ENCODE measurements around the gene CTNNA3. TPM values are rescaled to one million over a fixed set of nuclear protein-coding genes. Genes with fewer than 3 reads are reported as not detected.

Gene CTNNA3
- total and polyA plus RNA-seq, 2 donors (not counting 3 experiments of a cell fraction or from before 2014, with no cell fraction given) = not detected

DNA sequence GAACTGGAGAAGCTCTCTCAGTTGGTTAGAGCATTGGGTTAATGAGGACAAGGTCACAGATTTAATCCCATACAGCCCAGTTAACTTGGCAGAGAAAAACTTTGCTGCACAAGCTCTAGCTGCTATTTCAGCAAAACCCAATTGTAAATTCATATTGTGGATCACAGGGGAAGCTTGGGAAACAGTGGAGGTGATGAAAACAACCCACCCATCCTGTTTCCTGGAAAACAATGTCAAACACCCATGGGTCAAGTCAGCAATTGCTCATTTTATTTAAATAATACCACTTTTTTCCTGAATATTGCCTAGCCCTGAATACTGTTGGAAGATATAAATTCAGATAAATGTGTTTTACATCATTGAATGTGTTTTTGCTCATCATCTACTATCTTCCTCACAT is 1670.8 kb downstream of the CTNNA3 start:
- no peak overlapping the region for H3K27ac ChIP-seq (ENCODE audit: insufficient read depth, low read depth, low read length)
- TF ChIP-seq, protein P1, sequence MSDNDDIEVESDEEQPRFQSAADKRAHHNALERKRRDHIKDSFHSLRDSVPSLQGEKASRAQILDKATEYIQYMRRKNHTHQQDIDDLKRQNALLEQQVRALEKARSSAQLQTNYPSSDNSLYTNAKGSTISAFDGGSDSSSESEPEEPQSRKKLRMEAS (IDR thresholded peaks at IDR 0.05; ENCODE audit: insufficient read depth, insufficient read length) = no peak
- TF ChIP-seq POLR2AphosphoS5 (IDR thresholded peaks at IDR 0.05; ENCODE audit: insufficient read depth, low read depth, low read length) (no peak), POLR2A (IDR thresholded peaks at IDR 0.05; ENCODE audit: low read depth, low read length) (no peak), GATA2 (IDR thresholded peaks at IDR 0.05; ENCODE audit: insufficient read depth, insufficient read length, low read depth, low read length) (no peak), JUN (IDR thresholded peaks at IDR 0.05; ENCODE audit: borderline replicate concordance, insufficient read depth, insufficient read length, low read depth) (no peak), MYC (IDR thresholded peaks at IDR 0.05; ENCODE audit: low read depth, low read length) (no peak), FOS (IDR thresholded peaks at IDR 0.05; ENCODE audit: borderline replicate concordance, insufficient read depth, low read length) (no peak), EZH2 (IDR thresholded peaks at IDR 0.05; ENCODE audit: borderline replicate concordance, low read depth, low read length, severe bottlenecking) (no peak)
- TF ChIP-seq, protein P2, sequence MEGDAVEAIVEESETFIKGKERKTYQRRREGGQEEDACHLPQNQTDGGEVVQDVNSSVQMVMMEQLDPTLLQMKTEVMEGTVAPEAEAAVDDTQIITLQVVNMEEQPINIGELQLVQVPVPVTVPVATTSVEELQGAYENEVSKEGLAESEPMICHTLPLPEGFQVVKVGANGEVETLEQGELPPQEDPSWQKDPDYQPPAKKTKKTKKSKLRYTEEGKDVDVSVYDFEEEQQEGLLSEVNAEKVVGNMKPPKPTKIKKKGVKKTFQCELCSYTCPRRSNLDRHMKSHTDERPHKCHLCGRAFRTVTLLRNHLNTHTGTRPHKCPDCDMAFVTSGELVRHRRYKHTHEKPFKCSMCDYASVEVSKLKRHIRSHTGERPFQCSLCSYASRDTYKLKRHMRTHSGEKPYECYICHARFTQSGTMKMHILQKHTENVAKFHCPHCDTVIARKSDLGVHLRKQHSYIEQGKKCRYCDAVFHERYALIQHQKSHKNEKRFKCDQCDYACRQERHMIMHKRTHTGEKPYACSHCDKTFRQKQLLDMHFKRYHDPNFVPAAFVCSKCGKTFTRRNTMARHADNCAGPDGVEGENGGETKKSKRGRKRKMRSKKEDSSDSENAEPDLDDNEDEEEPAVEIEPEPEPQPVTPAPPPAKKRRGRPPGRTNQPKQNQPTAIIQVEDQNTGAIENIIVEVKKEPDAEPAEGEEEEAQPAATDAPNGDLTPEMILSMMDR (IDR thresholded peaks at IDR 0.05; ENCODE audit: extremely low read depth in 1 of 2, insufficient read depth in 1 of 2, low read depth in 1 of 2, low read length in 2 of 2) = no peak
- no peak overlapping the region for H3K9ac ChIP-seq (replicated peaks; ENCODE audit: extremely low read depth, insufficient read depth, low read length)
- no peaks in the 10 kb centered on the region for H3K27me3 ChIP-seq (ENCODE audit: control insufficient read depth in 2 of 2, insufficient read depth in 2 of 2, low read length in 2 of 2)
- BruUV-seq (replicated peaks) = no TSS peak
- H3K9me1 ChIP-seq (replicated peaks; ENCODE audit: control insufficient read depth, extremely low read depth, insufficient read depth, low read length) = no peaks in the 10 kb centered on the region
- ChIA-PET POLR2A (no interaction called here), CTCF (no interaction called here)
- intact Hi-C loops (cut with micrococcal nuclease) = no loop called here
- H2AFZ ChIP-seq (ENCODE audit: low read depth, low read length) = no peak overlapping the region
- no peaks in the 10 kb centered on the region for H3K79me2 ChIP-seq (ENCODE audit: control insufficient read depth, insufficient read depth, low read length)
- no peaks in the 10 kb centered on the region for H3K9me3 ChIP-seq (replicated peaks; ENCODE audit: control insufficient read depth, insufficient read depth, low read length)
- no peak overlapping the region for H3K4me3 ChIP-seq (replicated peaks in 1 of 3; ENCODE audit: insufficient read depth in 1 of 3, low read depth in 1 of 3, low read length in 3 of 3)
- dilution Hi-C loops (cut with MboI; ENCODE audit: extremely low pct_ligation_motif_present, low sequenced_read_pairs) = no loop called here
- H4K20me1 ChIP-seq (replicated peaks; ENCODE audit: control insufficient read depth, extremely low read depth, insufficient read depth, low read length) = no peaks in the 10 kb centered on the region
- H3K4me1 ChIP-seq (ENCODE audit: control insufficient read depth, extremely low read depth, insufficient read depth, low read length) = no peaks in the 10 kb centered on the region
- FAIRE-seq (no peak), DNase-seq (ENCODE audit: low read depth, low spot score) (no peak)
- H3K4me2 ChIP-seq (ENCODE audit: insufficient read depth, low read length) = no peak overlapping the region
- H3K36me3 ChIP-seq (ENCODE audit: control insufficient read depth in 2 of 2, extremely low read depth in 1 of 2, insufficient read depth in 2 of 2, low read length in 2 of 2) = no peaks in the 10 kb centered on the region
